Femur (tissue), 1 donor: ENCODE results near the gene SND1.

Experiments
- DNase-seq: peaks from one replicate; pipeline ENCODE4 v3.0.0-alpha.2; 2017

Gene SND1

DNA sequence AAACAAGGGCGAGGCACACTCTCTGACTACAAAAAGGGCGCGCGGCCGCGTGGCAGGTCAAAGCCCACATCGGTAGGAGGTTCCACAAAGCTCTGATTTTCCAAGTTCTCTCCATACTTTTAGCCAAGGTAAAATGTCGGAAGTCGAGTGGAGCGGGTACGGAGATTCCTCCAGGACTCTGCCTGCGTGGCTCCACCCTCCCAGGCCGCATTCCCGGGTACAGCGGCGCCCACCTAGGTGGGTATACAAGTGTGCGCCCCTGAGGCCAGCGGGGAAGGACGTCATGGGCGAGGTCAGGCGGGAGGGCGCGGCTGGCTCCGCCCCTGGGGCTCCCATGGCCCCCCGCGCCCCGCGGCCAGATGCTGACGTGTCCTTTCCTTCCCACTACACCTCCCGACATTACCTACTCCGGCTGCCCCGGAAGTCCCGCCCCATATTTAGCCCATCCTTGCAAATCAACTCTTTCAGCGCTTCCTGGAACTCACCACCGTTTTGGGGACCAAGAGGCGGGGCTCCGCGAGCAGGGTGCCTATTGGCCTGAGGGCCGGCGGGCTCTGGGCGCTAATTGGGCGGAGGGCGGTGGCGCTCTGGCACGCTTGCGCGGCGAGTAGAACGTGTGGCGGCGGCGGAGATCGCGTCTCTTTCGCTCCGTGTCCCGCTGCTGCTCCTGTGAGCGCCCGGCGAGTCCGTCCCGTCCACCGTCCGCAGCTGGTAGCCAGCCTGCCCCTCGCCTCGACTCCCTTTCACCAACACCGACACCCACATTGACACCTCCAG, at the start of gene SND1:
SND1 (plus strand) TSS at position 639 of the 777 bp plus-strand sequence. CDS start 180 bp downstream, outside the sequence.
- peak; percentile 100 for DNase-seq

DNA sequence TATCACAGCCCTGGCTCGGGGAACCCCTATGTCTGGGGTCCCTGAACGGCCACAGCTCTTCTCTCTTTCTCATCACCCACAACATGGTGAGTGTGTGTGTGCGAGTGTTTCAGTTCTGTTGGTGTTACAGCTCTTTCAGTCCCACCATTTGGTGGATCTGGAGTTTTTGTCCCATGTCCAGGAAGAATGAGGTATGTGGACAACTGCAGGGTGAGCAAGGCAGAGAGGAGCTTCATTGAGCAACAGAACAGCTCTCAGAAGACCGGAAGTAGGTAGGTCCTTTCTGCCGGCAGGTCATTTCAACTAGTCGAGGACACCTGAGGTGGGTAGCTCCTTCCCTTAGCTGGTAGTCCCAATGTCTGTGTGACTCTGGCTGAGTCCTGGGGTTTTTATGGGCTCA, 43.5 kb upstream of the SND1 start:
- no peak for DNase-seq

- DNase-seq: no peak
Measured at GRCh38 chr7:127609297-127609696, 42.7 kb upstream of the SND1 start.

- no peak for DNase-seq
Measured at GRCh38 chr7:127612263-127612662, 39.7 kb upstream of the SND1 start.

- no peak for DNase-seq
Measured at GRCh38 chr7:127616724-127617123, 35.3 kb upstream of the SND1 start.

DNA sequence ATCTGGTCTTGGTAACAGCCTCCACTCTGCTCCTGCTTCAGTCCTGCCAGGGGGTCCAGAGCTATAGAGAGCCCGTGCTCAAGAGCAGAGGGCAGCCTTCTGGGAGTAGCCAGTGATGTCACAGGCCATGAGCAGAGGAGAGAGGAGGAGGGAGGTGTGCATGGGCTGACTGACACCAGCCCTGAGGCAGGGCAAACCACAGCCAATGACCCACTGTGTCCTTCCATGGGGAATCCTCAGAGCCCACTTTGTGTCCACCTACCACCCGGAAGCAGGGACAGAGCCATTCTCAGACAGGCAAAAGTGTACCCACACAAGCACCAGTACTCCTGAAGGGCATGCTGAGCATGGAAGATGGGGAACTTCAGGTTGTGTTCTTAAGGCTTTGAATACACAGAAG, 34.0 kb upstream of the SND1 start, which contains the start of gene PAX4:
PAX4 (minus strand) TSS at position 101 of the 400 bp plus-strand sequence. CDS start 2,214 bp downstream, outside the sequence.
- no peak for DNase-seq

- DNase-seq: no peak
Measured at GRCh38 chr7:127618775-127619174, 33.2 kb upstream of the SND1 start.

- no peak for DNase-seq
Measured at GRCh38 chr7:127619681-127620405, 32.2 kb upstream of the SND1 start.

- DNase-seq: no peak
Measured at GRCh38 chr7:127620406-127621233, 31.4 kb upstream of the SND1 start.

- DNase-seq: no peak
Measured at GRCh38 chr7:127625331-127625730, 26.7 kb upstream of the SND1 start.

DNA sequence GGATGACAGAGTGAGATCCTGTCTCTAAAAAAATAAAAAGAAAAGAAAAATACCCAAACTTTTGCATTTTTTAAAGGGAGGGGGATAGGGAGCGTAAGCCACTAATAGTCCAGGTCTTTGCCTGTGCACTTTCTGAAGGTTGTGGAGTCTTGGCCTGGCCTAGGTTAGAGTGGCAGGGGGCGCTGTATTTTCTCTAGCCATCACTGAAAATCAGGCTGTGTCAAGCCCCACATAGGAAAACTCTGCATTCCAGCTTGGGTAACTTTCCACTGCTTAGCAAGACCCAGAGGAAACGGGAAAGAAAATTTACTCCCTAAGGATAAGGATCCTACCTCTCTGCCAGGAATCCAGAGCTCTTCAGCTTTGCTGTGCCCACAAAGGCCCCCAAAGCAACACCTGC, 23.5 kb upstream of the SND1 start:
- no peak for DNase-seq

GRCh38 chr7:127629268-127629854, 22.6 kb upstream of the SND1 start:
- DNase-seq: no peak

- DNase-seq: no peak
Measured at GRCh38 chr7:127632276-127632910, 19.6 kb upstream of the SND1 start.

GRCh38 chr7:127635659-127636285, 16.2 kb upstream of the SND1 start:
- no peak for DNase-seq

DNA sequence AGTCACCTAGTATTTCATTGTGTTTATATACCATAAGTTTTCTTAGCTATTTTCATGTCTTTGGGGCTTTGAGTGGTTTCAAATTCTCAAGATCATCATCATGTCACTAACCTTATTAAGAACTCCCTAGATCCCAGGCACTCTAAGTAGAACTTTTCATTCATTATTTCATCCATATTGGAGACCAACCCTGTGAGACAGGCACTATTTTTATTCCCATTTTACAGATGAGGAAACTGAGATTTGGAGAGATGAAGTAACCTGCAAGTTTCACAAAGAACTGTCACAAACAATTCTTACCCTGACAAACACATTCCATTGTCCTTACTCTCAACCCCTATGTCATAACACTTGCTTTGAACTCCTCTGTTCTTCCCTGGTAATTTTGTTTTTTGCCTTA, 13.8 kb upstream of the SND1 start:
- DNase-seq: no peak

- DNase-seq: no peak
Measured at GRCh38 chr7:127644484-127644883, 7.5 kb upstream of the SND1 start.

DNA sequence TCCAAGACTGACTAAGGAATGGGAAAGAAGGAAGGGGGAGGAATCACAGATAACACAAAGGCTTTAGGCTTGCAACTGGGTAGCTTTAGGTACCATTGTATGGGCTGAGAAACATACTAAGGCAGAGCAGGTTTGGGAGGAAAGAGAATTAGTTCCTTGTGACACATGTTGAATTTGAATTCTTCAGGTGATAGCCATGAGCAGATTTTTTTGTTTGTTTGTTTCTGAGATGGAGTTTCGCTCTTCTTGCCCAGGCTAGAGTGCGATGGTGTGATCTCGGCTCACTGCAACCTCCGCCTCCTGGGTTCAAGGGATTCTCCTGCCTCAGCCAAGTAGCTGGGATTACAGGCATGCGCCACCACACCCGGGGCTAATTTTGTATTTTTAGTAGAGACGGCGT, 4.4 kb upstream of the SND1 start:
- DNase-seq: no peak

DNA sequence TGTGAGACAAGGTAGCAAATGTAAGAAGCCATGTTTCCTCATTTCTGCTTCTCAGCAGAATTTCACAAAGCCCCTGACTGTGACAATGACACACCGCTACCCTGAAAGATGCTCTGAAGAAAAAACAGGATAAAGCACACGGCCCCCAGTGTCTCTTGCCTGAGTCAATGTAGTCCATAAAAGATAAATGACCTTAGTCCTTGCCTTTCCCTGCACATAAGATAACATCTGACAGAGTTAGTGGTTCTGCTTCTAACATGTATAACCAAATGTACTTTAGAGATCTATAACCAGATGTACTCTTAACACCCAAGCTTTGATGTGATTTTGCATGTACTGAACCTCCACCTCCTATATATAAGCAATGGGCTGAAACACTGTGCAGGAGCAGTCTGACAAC, 3.0 kb upstream of the SND1 start:
- DNase-seq: no peak

GRCh38 chr7:127650847-127651555, 993 bp upstream of the SND1 start:
- no peak for DNase-seq

DNA sequence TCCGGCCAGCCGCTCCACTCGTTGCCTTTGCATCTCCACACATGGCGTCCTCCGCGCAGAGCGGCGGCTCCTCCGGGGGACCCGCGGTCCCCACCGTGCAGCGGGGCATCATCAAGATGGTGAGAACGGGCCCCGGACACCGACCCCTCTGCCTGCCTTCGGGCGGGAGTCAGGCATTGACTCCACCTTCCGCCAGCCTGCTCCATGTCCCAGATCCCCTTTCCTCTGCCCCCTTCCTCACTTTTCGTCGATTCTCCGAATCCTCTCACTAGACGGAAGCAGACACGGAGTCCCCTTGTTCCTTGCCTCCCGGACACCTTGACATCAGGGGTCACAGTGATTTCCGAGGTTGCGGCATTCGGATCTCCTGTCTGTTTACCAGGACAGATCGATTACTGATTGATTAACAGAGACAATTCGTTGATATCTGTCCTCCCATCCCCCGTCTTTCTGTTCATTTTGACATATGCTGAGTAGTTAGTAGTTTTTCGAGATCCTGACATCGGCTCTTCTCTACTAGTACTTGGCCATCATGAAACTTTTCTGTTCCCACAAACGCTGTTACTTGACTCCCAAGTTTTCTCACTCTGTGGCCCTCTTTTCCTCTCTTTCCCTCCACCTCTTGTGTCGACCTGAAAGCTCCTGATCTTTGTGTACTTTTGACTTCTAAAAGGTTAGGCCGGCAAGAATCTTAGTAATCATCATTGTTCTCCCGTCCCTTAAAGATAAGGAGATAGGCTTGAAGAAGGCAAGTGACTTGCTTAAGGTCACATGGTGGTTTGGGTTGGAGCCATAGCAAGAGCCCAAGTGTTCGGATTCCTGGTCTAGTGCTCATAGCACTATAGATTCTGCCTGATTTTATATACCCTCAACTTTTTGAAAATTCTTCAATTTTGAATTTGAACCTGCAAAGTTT, 597 bp downstream of the SND1 start:
- DNase-seq: no peak
